Activated T-helper 1 cell treated with Interleukin-2 at 50 U/mL for 16 hours (primary cell): ENCODE measurements around the gene SIVA1.

Source experiments
- DNase-seq: peaks from one replicate; pipeline ENCODE4 v3.0.0-alpha.2; 2020; ENCODE audit warnings: low read depth

SIVA1 gene

DNA sequence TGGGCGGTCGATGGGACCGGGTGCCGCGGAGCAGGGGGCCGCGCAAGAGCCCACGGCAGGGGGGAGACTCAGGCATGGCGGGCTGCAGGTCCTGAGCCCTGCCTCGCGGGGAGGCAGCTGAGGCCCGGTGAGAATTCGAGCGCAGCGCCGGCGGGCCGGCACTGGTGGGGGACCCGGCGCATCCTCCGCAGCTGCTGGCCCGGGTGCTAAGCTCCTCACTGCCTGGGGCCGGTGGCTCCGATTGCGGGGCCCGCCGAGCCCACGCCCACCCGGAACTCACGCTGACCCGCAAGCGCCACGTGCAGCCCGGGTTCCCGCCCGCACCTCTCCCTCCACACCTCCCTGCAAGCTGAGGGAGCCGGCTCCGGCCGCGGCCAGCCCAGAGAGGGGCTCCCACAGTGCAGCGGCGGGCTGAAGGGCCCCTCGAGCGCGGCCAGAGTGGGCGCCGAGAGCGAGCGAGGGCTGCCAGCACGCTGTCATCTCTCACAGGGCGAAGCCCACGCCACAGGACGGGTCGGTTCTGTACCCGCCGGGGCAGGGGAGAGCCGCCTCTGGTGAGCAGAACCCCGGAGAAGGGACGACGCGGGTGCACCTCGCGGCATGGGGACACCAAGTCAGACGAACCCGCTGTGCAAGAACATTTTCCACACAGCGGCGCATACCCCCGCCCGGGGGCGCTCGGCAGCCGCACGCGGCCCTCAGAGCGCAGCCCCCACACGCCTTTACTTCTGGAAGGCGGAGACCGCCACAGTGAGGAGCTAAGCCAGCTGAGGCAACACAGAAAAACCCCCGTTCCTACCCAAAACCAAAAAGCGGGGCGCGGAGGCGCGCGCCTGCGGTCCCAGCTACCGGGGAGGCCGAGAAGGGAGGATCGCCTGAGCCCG lies 1.2 kb upstream of the SIVA1 start:
- DNase-seq, result no peak

- no peak for DNase-seq
Measured at GRCh38 chr14:104752423-104752734, 568 bp upstream of the SIVA1 start.

GRCh38 chr14:104753528-104754212 lies 723 bp downstream of the SIVA1 start:
- no peak for DNase-seq

DNA sequence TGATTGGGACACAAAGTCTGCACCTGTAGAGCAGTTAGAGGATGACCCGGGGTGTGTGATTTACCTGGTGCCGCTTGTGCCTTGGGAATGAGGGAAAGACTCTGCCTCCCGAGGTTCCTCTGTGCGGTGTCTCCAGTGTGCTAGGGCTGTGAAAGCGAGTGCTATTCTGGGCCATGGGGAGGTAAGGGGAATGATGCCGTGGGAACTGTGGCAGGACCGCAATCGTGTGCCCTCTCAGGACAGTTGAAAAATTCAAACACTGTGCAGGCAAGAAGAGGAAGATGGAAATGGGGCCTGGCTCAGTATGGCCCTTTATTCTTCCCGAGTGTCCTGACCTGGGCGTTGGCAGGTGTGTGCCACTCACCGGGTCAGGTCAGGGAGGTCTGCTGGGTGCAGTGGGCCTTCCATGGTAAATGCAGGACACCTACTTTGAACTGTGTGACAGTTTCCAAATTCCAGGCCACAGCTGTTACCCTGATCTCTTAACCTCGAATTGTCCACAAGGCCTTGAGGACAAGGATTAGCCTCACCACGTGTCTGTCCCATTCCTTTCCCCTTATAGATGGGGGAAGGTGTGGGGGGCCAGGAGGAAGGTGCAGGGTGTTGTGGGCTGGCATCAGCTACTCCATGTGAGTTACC lies 1.4 kb downstream of the SIVA1 start:
- DNase-seq, result no peak

DNA sequence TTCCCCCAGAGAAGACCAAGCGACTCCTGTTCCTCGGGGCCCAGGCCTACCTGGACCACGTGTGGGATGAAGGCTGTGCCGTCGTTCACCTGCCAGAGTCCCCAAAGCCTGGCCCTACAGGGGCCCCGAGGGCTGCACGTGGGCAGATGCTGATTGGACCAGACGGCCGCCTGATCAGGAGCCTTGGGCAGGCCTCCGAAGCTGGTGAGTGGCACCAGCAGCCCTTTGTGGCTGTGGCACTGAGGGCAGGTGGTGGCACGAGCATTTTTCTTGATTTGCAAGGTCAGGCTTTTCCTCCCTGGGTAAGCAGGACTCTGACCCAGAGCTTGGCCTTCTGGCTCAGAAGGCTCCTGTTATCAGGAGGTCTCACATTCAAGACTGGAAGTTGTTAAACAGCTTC lies 2.7 kb downstream of the SIVA1 start:
- DNase-seq, result no peak

- DNase-seq, result no peak
Measured at GRCh38 chr14:104756477-104757237, 3.7 kb downstream of the SIVA1 start.

GRCh38 chr14:104757238-104757585 lies 4.3 kb downstream of the SIVA1 start:
- no peak for DNase-seq

- no peak for DNase-seq
Measured at GRCh38 chr14:104757681-104758392, 4.9 kb downstream of the SIVA1 start.

DNA sequence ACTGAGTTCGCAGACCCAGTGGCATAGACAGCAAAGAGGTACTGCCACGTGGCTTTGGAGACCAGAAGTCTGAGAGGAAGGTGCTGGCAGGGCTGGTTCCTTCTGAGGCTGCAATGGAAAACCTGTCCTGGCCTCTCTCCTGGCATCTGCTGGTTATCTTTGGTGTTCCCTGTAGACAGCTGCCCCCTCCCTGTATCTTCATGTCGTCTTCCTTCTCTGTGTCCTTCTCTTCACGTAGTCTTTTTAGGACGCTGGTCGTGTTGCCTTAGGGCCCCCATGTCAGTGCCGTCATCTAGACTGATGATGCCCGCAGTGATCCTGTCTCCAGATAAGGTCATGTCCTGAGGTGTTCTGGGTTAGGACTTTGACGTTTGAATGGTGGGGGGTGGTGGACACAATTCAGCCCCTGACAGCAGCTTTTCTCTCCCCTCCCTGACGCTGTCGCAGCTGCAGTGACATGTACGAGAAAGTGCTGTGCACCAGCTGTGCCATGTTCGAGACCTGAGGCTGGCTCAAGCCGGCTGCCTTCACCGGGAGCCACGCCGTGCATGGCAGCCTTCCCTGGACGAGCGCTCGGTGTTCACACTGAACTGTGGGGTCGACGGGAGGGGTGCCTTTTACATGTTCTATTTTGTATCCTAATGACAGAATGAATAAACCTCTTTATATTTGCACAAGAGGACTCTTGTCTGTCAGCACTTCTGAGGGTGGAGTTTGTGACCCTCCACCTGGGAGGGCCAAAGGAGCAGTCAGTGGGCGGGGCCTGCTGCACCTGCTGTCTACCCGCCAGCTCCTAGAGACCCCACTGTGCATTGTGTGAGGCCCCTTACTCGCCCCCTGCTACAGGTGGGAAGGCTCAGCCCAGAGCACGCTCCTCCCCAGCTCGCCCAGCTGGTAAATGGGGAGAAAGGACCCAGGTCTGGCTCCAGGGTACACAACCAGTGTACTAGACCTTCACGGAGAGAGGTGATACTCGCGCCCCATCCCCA lies 6.3 kb downstream of the SIVA1 start:
- no peak for DNase-seq

GRCh38 chr14:104765517-104765916 lies 12.6 kb downstream of the SIVA1 start:
- no peak for DNase-seq

- no peak for DNase-seq
Measured at GRCh38 chr14:104766256-104766862, 13.4 kb downstream of the SIVA1 start.

- no peak for DNase-seq
Measured at GRCh38 chr14:104766863-104767633, 14.1 kb downstream of the SIVA1 start.

GRCh38 chr14:104767634-104767918 lies 14.6 kb downstream of the SIVA1 start:
- DNase-seq, result no peak

- peak; percentile 83 for DNase-seq
Measured at GRCh38 chr14:104768437-104769323, 15.7 kb downstream of the SIVA1 start.

DNA sequence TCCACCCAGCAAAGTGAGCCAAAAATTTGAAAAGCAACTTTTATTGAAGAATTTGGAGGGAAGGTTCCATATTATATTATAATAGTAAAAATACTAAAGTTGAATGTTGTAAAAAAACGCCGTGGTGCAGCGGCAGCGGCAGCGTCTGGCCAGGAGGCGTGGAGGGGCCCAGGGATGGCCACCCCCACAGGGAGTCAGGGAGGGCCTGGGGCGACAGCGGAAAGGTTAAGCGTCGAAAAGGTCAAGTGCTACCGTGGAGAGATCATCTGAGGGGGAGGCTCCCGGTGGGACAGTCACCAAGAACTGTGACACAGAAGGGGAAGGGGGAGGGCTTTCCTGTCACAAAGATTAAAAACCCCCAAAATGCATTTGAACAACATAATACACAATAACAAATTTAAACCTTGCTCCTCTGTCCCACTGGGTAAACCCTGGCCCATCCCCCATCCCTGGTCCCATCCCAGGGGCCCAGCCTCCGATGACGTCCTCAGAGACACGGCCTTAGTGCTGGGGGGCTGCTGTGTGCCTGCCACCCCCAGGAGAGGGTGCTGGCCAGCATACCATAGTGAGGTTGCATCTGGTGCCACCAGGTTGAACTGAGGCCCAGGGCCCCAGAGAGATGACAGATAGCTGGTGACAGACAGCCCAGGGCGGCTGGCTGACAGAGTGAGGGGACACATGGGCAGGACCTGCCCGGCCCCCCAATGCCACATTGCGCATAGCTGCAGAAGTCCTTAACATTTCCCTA lies 16.6 kb downstream of the SIVA1 start:
- no peak for DNase-seq

- no peak for DNase-seq
Measured at GRCh38 chr14:104770072-104770579, 17.2 kb downstream of the SIVA1 start.

DNA sequence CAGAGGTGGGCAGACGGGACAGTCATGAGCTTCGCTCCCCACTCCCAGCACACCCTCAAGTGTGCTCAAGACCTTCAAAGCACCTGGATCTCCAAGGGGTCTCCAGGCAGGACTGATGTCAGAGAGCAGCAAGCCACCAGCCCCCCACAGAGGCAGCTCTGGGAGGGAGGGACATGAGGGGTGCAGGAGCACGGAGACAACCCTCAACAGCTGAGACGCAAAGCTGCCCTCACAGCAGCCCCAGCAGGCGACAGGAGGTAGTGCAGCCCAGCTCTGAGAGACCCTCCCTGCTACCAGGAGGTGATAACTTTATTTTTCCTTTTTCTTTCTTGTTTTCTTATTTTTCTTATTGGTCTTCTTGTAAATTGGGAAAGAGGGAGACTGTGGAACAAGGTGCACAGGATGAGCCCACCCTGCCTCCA lies 17.9 kb downstream of the SIVA1 start:
- no peak for DNase-seq

- no peak for DNase-seq
Measured at GRCh38 chr14:104771374-104771773, 18.4 kb downstream of the SIVA1 start.
